ENCODE data around the gene RNF182. TPM values are rescaled to one million over a fixed set of nuclear protein-coding genes. Genes with fewer than 3 reads are reported as not detected.

The RNF182 gene
- total RNA-seq, 1 experiment from 2014 or later, result 3.7 TPM

DNA sequence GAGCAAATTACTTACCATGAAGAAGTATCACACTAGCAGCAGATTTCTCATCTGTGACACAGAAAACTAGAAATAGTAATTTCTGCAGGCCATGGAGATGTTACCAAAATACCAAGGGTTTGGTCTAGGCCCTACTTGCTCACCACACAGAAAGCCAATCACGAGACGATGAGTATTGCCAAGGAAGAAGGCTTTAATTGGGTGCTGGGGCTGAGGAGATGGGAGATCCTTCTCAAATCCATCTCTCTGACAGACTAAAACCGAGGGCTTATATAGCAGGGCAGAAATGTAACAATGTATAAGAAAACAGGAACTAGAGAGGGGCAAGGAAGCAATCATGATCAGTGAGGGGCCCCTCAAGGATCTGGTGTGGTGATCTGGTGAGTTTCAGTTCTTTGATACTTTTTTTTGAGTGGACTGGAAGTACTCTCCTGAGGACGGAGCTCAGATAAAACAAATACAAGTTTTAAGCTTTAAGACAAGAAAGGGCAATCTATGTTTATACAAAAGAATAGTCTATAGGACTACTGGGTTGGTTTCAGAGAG lies 40.9 kb downstream of the RNF182 start:
- no peak overlapping the region for H4K8ac ChIP-seq (replicated peaks; ENCODE audit: insufficient read length, low read depth, low read length)
- peaks cover 7% of the 10 kb centered on the region for H3K9me3 ChIP-seq (ENCODE audit: control insufficient read depth, low read depth, low read length)
- H3K56ac ChIP-seq (ENCODE audit: insufficient read length, low read depth, low read length), result no peak overlapping the region
- H3K4me3 Mint-ChIP-seq, result no peak overlapping the region
- no peak overlapping the region for H2AFZ ChIP-seq (ENCODE audit: low read length)
- peaks cover 19 to 22% of the 10 kb centered on the region in 2 experiments for H3K9me3 Mint-ChIP-seq
- H3K27me3 ChIP-seq (ENCODE audit: insufficient read depth, low read length), result no peaks in the 10 kb centered on the region
- peaks cover 6 to 20% (median 10%) of the 10 kb centered on the region in 3 experiments; a peak in 6 of 7 replicates for H3K36me3 Mint-ChIP-seq (ENCODE audit: insufficient read depth in 1 of 3, low read depth in 3 of 3)
- no peak overlapping the region for H2BK5ac ChIP-seq (ENCODE audit: insufficient read length, low read length)
- no peak overlapping the region for H4K91ac ChIP-seq (ENCODE audit: insufficient read length, low read depth, low read length)
- H3K27me3 Mint-ChIP-seq (ENCODE audit: low read depth), result no peaks in the 10 kb centered on the region
- no peak overlapping the region for H3K23ac ChIP-seq (ENCODE audit: insufficient read length, low read depth, low read length)
- H3K4me1 Mint-ChIP-seq, result no peaks in the 10 kb centered on the region
- no peak overlapping the region for H4K5ac ChIP-seq (ENCODE audit: insufficient read length, low read depth, low read length)
- H2BK20ac ChIP-seq (ENCODE audit: low read depth, low read length, poor library complexity, severe bottlenecking), result no peak overlapping the region
- H2BK120ac ChIP-seq (ENCODE audit: low read depth, low read length, poor library complexity, severe bottlenecking), result no peak overlapping the region
- H3K27ac ChIP-seq (ENCODE audit: insufficient read length, low read depth, low read length), result no peak overlapping the region
- no peak overlapping the region for H3K27ac Mint-ChIP-seq
- no CpG with 5 or more reads among the region's 4 CpGs for WGBS (ENCODE audit: extremely low coverage, insufficient read length, low lambda C conversion rate)
- H3K4me1 ChIP-seq (ENCODE audit: insufficient read depth, low read length), result no peaks in the 10 kb centered on the region
- H3T11ph ChIP-seq (ENCODE audit: low read length), result no peak overlapping the region
- H3K79me2 ChIP-seq (ENCODE audit: insufficient read depth, low read length), result no peaks in the 10 kb centered on the region; the same call in 1 of the 2 replicates
- no peak overlapping the region for H3K9ac ChIP-seq (ENCODE audit: extremely low read depth, insufficient read length, low read length)
- H2AK5ac ChIP-seq (ENCODE audit: insufficient read length, low read length), result no peak overlapping the region
- H3K79me1 ChIP-seq (ENCODE audit: insufficient read depth, low read depth, low read length, poor library complexity, severe bottlenecking), result no peaks in the 10 kb centered on the region
- no peak overlapping the region for H3K4me2 ChIP-seq (ENCODE audit: insufficient read depth, insufficient read length, low read length)
- no peaks in the 10 kb centered on the region for H4K20me1 ChIP-seq (ENCODE audit: control insufficient read depth, insufficient read depth, insufficient read length)
- H2BK12ac ChIP-seq (ENCODE audit: insufficient read length, low read depth, low read length), result no peak overlapping the region
- no peak overlapping the region for H2BK15ac ChIP-seq (ENCODE audit: low read depth, low read length)
- H3K4ac ChIP-seq (ENCODE audit: low read depth, low read length), result no peak overlapping the region
- no peak for DNase-seq
- H3K18ac ChIP-seq (ENCODE audit: insufficient read length, low read depth, low read length), result no peak overlapping the region
- H3K23me2 ChIP-seq (ENCODE audit: insufficient read length, low read depth, low read length, poor library complexity, severe bottlenecking), result no peaks in the 10 kb centered on the region
- TF ChIP-seq CTCF (conservative IDR thresholded peaks at IDR 0.05), result no peak
- no peak overlapping the region for H3K14ac ChIP-seq (ENCODE audit: insufficient read depth, low read length)
